ENCODE results near the gene CYBA.

DNA sequence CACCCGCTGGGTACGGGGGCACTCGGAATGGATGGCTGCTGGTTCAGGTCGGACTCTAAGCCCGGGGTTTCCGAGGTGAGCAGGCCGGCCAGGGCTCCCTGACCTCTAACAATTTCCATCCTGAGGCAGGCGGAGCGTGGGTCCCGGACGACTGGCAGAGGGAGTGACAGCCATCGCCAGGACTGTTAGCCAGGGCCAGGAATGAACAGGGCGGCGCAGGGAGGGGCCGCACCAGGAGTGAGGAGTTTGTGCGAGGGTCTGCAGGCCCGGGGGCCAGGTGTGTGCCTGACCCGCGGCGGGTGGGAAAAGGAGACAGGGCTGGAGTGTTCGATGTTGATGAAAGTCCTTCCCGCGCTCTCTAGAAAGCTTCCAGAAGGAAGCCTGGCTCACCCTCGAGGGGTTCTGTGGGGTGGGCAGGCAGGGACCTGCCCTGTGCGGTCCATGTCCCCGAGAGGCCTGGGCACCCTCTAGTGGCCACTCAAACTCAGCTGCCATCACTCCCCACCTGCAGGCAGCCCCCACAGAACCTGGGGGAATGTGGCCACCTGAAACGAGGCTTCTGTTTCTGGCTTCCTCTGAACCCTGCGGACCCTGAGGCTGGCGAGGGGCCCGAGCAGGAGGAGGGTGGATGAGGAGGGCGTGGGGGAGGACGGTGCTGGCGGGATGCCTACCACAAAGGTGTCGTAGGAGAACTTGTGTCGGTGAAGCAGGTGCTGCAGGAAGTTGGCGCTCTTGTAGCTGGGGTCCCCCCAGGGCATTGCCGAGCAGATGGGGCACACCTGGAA is 47.2 kb upstream of the CYBA start:
- TF ChIP-seq POLR2AphosphoS5 (IDR thresholded peaks at IDR 0.05; ENCODE audit: low read depth), result no peak
- TF ChIP-seq, protein P1, sequence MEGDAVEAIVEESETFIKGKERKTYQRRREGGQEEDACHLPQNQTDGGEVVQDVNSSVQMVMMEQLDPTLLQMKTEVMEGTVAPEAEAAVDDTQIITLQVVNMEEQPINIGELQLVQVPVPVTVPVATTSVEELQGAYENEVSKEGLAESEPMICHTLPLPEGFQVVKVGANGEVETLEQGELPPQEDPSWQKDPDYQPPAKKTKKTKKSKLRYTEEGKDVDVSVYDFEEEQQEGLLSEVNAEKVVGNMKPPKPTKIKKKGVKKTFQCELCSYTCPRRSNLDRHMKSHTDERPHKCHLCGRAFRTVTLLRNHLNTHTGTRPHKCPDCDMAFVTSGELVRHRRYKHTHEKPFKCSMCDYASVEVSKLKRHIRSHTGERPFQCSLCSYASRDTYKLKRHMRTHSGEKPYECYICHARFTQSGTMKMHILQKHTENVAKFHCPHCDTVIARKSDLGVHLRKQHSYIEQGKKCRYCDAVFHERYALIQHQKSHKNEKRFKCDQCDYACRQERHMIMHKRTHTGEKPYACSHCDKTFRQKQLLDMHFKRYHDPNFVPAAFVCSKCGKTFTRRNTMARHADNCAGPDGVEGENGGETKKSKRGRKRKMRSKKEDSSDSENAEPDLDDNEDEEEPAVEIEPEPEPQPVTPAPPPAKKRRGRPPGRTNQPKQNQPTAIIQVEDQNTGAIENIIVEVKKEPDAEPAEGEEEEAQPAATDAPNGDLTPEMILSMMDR (IDR thresholded peaks at IDR 0.05; ENCODE audit: insufficient read depth, low read length), result no peak
- TF ChIP-seq, protein P2, sequence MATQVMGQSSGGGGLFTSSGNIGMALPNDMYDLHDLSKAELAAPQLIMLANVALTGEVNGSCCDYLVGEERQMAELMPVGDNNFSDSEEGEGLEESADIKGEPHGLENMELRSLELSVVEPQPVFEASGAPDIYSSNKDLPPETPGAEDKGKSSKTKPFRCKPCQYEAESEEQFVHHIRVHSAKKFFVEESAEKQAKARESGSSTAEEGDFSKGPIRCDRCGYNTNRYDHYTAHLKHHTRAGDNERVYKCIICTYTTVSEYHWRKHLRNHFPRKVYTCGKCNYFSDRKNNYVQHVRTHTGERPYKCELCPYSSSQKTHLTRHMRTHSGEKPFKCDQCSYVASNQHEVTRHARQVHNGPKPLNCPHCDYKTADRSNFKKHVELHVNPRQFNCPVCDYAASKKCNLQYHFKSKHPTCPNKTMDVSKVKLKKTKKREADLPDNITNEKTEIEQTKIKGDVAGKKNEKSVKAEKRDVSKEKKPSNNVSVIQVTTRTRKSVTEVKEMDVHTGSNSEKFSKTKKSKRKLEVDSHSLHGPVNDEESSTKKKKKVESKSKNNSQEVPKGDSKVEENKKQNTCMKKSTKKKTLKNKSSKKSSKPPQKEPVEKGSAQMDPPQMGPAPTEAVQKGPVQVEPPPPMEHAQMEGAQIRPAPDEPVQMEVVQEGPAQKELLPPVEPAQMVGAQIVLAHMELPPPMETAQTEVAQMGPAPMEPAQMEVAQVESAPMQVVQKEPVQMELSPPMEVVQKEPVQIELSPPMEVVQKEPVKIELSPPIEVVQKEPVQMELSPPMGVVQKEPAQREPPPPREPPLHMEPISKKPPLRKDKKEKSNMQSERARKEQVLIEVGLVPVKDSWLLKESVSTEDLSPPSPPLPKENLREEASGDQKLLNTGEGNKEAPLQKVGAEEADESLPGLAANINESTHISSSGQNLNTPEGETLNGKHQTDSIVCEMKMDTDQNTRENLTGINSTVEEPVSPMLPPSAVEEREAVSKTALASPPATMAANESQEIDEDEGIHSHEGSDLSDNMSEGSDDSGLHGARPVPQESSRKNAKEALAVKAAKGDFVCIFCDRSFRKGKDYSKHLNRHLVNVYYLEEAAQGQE (IDR thresholded peaks at IDR 0.05; ENCODE audit: insufficient replicate concordance, low read depth), result no peak
- no peak for TF ChIP-seq GABPA (IDR thresholded peaks at IDR 0.05; ENCODE audit: low read depth)

All from HL-60 (cell line).